Activated naive CD4-positive, alpha-beta T cell treated with anti-CD3 and anti-CD28 coated beads for 36 hours (primary cell): ENCODE results near the gene AIF1L. TPM values are rescaled to one million over a fixed set of nuclear protein-coding genes. Genes with fewer than 3 reads are reported as not detected.
"Not testable (repeated sequence)": the region's sequence is repeated elsewhere in the genome, so short reads cannot be mapped to it uniquely, and the experiment has no call there.

ENCODE experiments used
- CTCF ChIA-PET: fragments of 350-600 bp; sonication (Branson Sonifier 250); formaldehyde crosslinking; loops from one replicate; lab custom pipeline; 2021; ENCODE audit warnings: antibody characterized with exemption; lab: Charles Lee
- DNase-seq: peaks from one replicate; pipeline ENCODE4 v3.0.0-alpha.2; 2020
- H3K27ac Mint-ChIP-seq: one replicate; pipeline ENCODE4 v1.8.0; 2021; ENCODE audit warnings: mild to moderate bottlenecking, mixed read lengths
- H3K27me3 Mint-ChIP-seq: one replicate; pipeline ENCODE4 v1.8.0; 2021; ENCODE audit warnings: low read depth, mixed read lengths
- H3K36me3 Mint-ChIP-seq: one replicate; pipeline ENCODE4 v1.8.0; 2021; ENCODE audit warnings: low read depth, mixed read lengths
- H3K4me1 Mint-ChIP-seq: one replicate; pipeline ENCODE4 v1.8.0; 2021; ENCODE audit warnings: low read depth, mixed read lengths
- H3K4me3 Mint-ChIP-seq: one replicate; pipeline ENCODE4 v1.8.0; 2021; ENCODE audit warnings: mild to moderate bottlenecking, moderate library complexity, mixed read lengths
- H3K9me3 Mint-ChIP-seq: one replicate; pipeline ENCODE4 v1.8.0; 2021; ENCODE audit warnings: mixed read lengths
- intact Hi-C: fragments of 100-400 bp; cut with micrococcal nuclease; formaldehyde crosslinking; loops from one replicate; pipeline ENCODE4 v1.15.1; 2023
- total RNA-seq, 2 experiments: library from RNA; stranded (reverse); gene quantifications; one replicate each; pipeline ENCODE4 v1.2.3, GENCODE V29; 2021

Gene AIF1L
- total RNA-seq, 2 experiments from 2014 or later, result 1.4 to 1.8 TPM

GRCh38 chr9:131145245-131145644 lies 48.9 kb downstream of the AIF1L start:
- DNase-seq, result no peak
- Mint-ChIP-seq H3K36me3 (peaks cover 49% of the 10 kb centered on the region), H3K27me3 (no peaks in the 10 kb centered on the region), H3K9me3 (no peaks in the 10 kb centered on the region), H3K4me3 (no peak overlapping the region), H3K27ac (no peak overlapping the region), H3K4me1 (peaks cover 14% of the 10 kb centered on the region)
- intact Hi-C loops, result no loop called here
- CTCF ChIA-PET, result interaction anchor here (0.5 to 0.8 kb wide), 2 partner anchors 162 to 915 kb away, joined by 3 read pairs; no protein-coding TSS in a partner anchor

GRCh38 chr9:131146186-131146585 lies 49.9 kb downstream of the AIF1L start:
- H3K27ac Mint-ChIP-seq, result peak overlapping the region; percentile 34
- CTCF ChIA-PET, result interaction anchor here (0.5 to 0.8 kb wide), 3 partner anchors 161 to 914 kb away, joined by 3 read pairs; no protein-coding TSS in a partner anchor
- intact Hi-C loops, result no loop called here
- peaks cover 14% of the 10 kb centered on the region for H3K4me1 Mint-ChIP-seq
- no peaks in the 10 kb centered on the region for H3K27me3 Mint-ChIP-seq
- H3K4me3 Mint-ChIP-seq, result no peak overlapping the region
- H3K36me3 Mint-ChIP-seq, result peaks cover 44% of the 10 kb centered on the region
- no peak for DNase-seq
- no peaks in the 10 kb centered on the region for H3K9me3 Mint-ChIP-seq

GRCh38 chr9:131148276-131148675 lies 51.9 kb downstream of the AIF1L start:
- H3K27me3 Mint-ChIP-seq, result no peaks in the 10 kb centered on the region
- CTCF ChIA-PET, result no interaction called here
- H3K4me3 Mint-ChIP-seq, result no peak overlapping the region
- DNase-seq, result no peak
- peaks cover 14% of the 10 kb centered on the region for H3K4me1 Mint-ChIP-seq
- intact Hi-C loops, result no loop called here
- no peaks in the 10 kb centered on the region for H3K9me3 Mint-ChIP-seq
- peaks cover 47% of the 10 kb centered on the region for H3K36me3 Mint-ChIP-seq
- no peak overlapping the region for H3K27ac Mint-ChIP-seq

DNA sequence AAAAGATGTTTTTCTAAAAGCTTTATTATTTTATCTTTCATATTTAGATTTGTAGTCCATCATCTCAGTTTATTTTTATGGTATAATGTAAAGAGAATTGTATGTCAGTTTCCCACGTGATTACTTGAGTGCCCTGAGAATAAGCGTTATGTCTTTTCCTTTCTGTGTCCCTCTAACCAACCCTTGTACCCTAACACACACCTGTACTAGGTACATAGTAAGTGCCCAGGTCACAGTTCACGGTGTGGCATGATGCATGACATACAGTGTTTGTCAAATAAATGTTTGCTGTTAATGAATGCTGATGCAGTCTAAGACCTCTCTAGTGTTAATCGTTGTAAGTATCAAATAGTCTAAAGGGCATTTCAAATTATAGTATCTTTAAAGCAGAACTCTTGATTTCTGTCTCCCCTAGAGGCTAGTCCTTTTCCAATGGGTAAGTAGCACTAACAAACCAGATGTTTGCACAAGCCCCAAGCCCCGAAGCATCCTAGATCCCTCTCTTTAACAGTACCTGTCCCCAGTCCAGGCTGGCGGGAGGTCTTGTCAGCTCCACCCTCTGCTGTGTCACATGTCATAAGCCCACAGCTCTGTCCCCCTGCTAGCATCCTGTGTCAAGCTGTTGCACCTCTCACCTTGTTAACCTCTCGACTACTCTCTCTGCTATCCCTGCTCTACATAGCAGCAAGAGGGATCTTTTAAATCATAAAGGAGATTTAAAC lies 52.8 kb downstream of the AIF1L start:
- CTCF ChIA-PET, result no interaction called here
- no peak for DNase-seq
- Mint-ChIP-seq H3K4me3 (no peak overlapping the region), H3K4me1 (peaks cover 11% of the 10 kb centered on the region), H3K9me3 (no peaks in the 10 kb centered on the region), H3K27me3 (no peaks in the 10 kb centered on the region), H3K27ac (peak overlapping the region; percentile 7), H3K36me3 (peaks cover 46% of the 10 kb centered on the region)
- intact Hi-C loops, result no loop called here

DNA sequence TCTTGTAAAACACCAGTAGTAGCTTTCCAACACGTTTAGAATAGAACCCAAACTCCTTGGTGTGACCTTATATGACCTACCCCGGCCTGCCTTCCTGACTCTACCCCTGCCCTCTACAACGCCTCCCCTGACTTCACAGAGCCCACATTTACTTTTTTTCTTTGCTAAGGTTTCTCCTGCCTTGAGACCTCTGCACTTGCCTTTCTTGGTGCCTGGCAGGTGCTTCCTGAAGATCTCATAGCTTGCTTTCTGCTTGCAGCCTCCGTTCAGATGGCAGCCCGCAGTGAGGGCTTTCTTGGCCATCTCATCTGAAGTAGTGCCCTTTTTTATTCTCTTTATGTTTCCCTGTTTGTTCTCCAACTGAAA lies 53.3 kb downstream of the AIF1L start:
- DNase-seq, result no peak
- Mint-ChIP-seq H3K27me3 (no peaks in the 10 kb centered on the region), H3K4me1 (peaks cover 11% of the 10 kb centered on the region), H3K9me3 (no peaks in the 10 kb centered on the region), H3K27ac (peak overlapping the region; percentile 7), H3K36me3 (peaks cover 46% of the 10 kb centered on the region), H3K4me3 (no peak overlapping the region)
- intact Hi-C loops, result no loop called here
- CTCF ChIA-PET, result no interaction called here

- intact Hi-C loops, result no loop called here
- peaks cover 10% of the 10 kb centered on the region for H3K4me1 Mint-ChIP-seq
- H3K27me3 Mint-ChIP-seq, result no peaks in the 10 kb centered on the region
- H3K9me3 Mint-ChIP-seq, result no peaks in the 10 kb centered on the region
- H3K4me3 Mint-ChIP-seq, result no peak overlapping the region
- CTCF ChIA-PET, result interaction anchor here (0.6 kb wide), 1 partner anchor 169 kb away, joined by 4 read pairs; no protein-coding TSS in a partner anchor
- H3K36me3 Mint-ChIP-seq, result peaks cover 48% of the 10 kb centered on the region
- no peak overlapping the region for H3K27ac Mint-ChIP-seq
- DNase-seq, result no peak
Measured at GRCh38 chr9:131153595-131153994, 57.3 kb downstream of the AIF1L start.

- H3K4me3 Mint-ChIP-seq, H3K4me1 Mint-ChIP-seq, H3K9me3 Mint-ChIP-seq, DNase-seq, intact Hi-C loops, H3K27ac Mint-ChIP-seq, CTCF ChIA-PET, H3K27me3 Mint-ChIP-seq: not testable (repeated sequence)
- H3K36me3 Mint-ChIP-seq, result peaks cover 40% of the 10 kb centered on the region
Measured at GRCh38 chr9:131158673-131159072, 62.3 kb downstream of the AIF1L start.

- Mint-ChIP-seq H3K4me3 (no peak overlapping the region), H3K27ac (no peak overlapping the region), H3K36me3 (peaks cover 34% of the 10 kb centered on the region), H3K9me3 (no peaks in the 10 kb centered on the region), H3K4me1 (no peaks in the 10 kb centered on the region), H3K27me3 (no peaks in the 10 kb centered on the region)
- no peak for DNase-seq
- intact Hi-C loops, result no loop called here
- CTCF ChIA-PET, result no interaction called here
Measured at GRCh38 chr9:131160416-131161112, 64.2 kb downstream of the AIF1L start.

DNA sequence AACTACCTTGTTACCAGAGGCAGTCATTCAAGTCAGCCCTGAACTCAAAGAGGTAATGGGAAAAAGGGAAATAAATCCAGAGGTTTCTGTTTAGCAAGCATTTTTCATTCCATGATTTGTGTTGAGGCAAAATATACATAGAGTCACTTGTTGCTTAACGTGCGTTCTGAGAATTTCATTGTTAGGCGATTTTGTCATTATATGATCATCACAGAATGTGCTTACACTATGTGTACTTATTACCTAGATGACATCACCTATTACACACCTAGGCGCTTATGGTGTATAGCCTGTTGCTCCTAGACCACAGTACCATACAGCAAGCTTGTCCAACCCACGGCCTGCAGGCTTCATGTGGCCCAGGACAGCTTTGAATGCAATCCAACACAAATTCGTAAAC lies 65.3 kb downstream of the AIF1L start:
- intact Hi-C loops, result no loop called here
- H3K4me1 Mint-ChIP-seq, result no peaks in the 10 kb centered on the region
- CTCF ChIA-PET, result interaction anchor here (0.7 kb wide), 2 partner anchors 219 to 283 kb away, joined by 3 read pairs; no protein-coding TSS in a partner anchor

DNA sequence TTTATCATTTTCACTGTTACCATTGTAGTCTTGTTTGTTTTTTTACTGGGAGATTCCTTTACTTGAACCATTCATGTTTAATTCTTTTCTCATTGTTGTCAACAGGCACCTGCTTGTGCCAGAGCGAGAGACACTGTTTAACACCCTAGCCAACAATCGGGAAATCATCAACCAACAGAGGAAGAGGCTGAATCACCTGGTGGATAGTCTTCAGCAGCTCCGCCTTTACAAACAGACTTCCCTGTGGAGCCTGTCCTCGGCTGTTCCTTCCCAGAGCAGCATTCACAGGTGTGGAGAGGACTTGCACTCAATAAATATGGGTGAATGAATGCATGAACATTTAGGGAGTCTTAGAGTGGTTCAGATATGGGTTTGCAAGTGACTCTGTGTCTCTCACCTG lies 66.6 kb downstream of the AIF1L start:
- Mint-ChIP-seq H3K4me1 (no peaks in the 10 kb centered on the region), H3K4me3 (no peak overlapping the region), H3K36me3 (peaks cover 38% of the 10 kb centered on the region), H3K27ac (peak overlapping the region; percentile 55), H3K9me3 (no peaks in the 10 kb centered on the region), H3K27me3 (no peaks in the 10 kb centered on the region)
- CTCF ChIA-PET, result no interaction called here
- intact Hi-C loops, result no loop called here
- DNase-seq, result no peak

More for the DNA sequence above, 65.3 kb downstream of the AIF1L start:
- DNase-seq, result no peak
- no peaks in the 10 kb centered on the region for H3K27me3 Mint-ChIP-seq
- peaks cover 35% of the 10 kb centered on the region for H3K36me3 Mint-ChIP-seq
- no peak overlapping the region for H3K4me3 Mint-ChIP-seq
- H3K27ac Mint-ChIP-seq, result no peak overlapping the region
- no peaks in the 10 kb centered on the region for H3K9me3 Mint-ChIP-seq

DNA sequence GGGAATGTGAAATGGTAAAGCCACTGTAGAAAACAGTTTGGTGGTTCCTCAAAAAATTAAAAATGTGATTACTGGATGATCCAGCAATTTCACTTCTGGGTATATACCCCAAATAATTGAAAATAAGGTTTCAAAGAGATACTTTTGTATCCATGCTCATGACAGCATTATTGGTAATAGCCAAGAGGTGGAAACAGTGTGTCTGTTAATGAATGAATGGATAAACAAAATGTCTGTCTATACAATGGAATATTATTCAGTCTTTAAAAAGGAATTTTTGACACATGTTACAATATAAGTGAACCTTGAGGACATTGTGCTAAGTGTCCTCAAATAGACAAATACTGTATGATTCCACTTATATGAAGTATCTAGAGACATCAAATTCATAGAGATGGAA lies 69.2 kb downstream of the AIF1L start:
- H3K27me3 Mint-ChIP-seq, result no peaks in the 10 kb centered on the region
- intact Hi-C loops, result no loop called here
- CTCF ChIA-PET, result no interaction called here
- no peak overlapping the region for H3K4me3 Mint-ChIP-seq
- no peak overlapping the region for H3K27ac Mint-ChIP-seq
- no peaks in the 10 kb centered on the region for H3K9me3 Mint-ChIP-seq
- H3K4me1 Mint-ChIP-seq, result no peaks in the 10 kb centered on the region
- no peak for DNase-seq
- H3K36me3 Mint-ChIP-seq, result peaks cover 38% of the 10 kb centered on the region

DNA sequence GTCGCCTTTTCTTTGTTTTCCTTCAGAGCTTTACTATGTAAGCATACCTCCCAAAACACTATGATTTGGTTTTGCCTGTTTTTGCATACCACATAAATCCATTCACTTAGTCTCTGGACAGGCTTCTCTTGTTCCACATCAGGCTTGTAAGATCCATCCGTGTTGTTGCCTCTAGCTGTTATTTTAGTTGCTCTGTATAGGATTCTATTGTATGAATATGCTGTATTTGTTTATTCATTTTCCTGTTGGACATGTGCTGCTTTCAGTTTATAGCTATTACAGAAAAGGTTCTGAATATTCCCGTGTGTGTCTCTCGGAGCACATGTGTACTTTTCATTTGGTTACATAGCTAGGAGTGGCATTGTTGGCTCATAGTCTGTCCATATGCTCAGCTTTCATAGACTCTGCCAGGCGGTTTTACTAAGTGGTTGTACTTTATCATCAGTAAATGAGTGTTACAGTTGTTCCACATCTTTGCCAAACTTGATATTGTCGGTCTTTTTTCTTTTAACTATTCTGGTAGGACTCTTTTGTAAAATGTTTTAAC lies 70.9 kb downstream of the AIF1L start:
- CTCF ChIA-PET, result interaction anchor here (0.6 to 1.4 kb wide), 6 partner anchors 9 to 323 kb away, joined by 3 to 8 read pairs (median 4); no protein-coding TSS in a partner anchor
- peaks cover 2% of the 10 kb centered on the region for H3K9me3 Mint-ChIP-seq
- H3K4me1 Mint-ChIP-seq, result no peaks in the 10 kb centered on the region
- intact Hi-C loops, result no loop called here
- H3K27me3 Mint-ChIP-seq, result no peaks in the 10 kb centered on the region
- no peak overlapping the region for H3K27ac Mint-ChIP-seq
- DNase-seq, result no peak
- no peak overlapping the region for H3K4me3 Mint-ChIP-seq
- peaks cover 47% of the 10 kb centered on the region for H3K36me3 Mint-ChIP-seq
